Measurements from ENCODE around the gene TFRC.
"Not testable (repeated sequence)": the region's sequence is repeated elsewhere in the genome, so short reads cannot be mapped to it uniquely, and the experiment has no call there.

Gene TFRC

GRCh38 chr3:196009456-196009855 lies 72.4 kb downstream of the TFRC start:
- no peak for DNase-seq (ENCODE audit: low read depth)
- TF ChIP-seq CTCF (IDR thresholded peaks at IDR 0.05; ENCODE audit: insufficient read depth, low read depth, low read length, missing control alignments) = no peak
- H3K4me3 ChIP-seq (ENCODE audit: low read length) = no peak overlapping the region

- H3K4me3 ChIP-seq (ENCODE audit: low read length) = no peak overlapping the region
- TF ChIP-seq CTCF (IDR thresholded peaks at IDR 0.05; ENCODE audit: insufficient read depth, low read depth, low read length, missing control alignments) = no peak
- DNase-seq (ENCODE audit: low read depth) = no peak
These were observed 73.0 kb downstream of the TFRC start for GRCh38 chr3:196008929-196009328.

GRCh38 chr3:196008387-196008786 lies 73.5 kb downstream of the TFRC start:
- no peak for TF ChIP-seq CTCF (IDR thresholded peaks at IDR 0.05; ENCODE audit: insufficient read depth, low read depth, low read length, missing control alignments)
- no peak overlapping the region for H3K4me3 ChIP-seq (ENCODE audit: low read length)
- DNase-seq (ENCODE audit: low read depth) = no peak

- H3K4me3 ChIP-seq (ENCODE audit: low read length) = no peak overlapping the region
- no peak for TF ChIP-seq CTCF (IDR thresholded peaks at IDR 0.05; ENCODE audit: insufficient read depth, low read depth, low read length, missing control alignments)
These were observed 74.0 kb downstream of the TFRC start for GRCh38 chr3:196007744-196008335.

GRCh38 chr3:196005338-196005737 lies 76.6 kb downstream of the TFRC start:
- not testable (repeated sequence) for H3K4me3 ChIP-seq (ENCODE audit: low read length); DNase-seq (ENCODE audit: low read depth)

More at GRCh38 chr3:196007744-196008335, 74.0 kb downstream of the TFRC start:
- no peak for DNase-seq (ENCODE audit: low read depth)

- not testable (repeated sequence) for DNase-seq (ENCODE audit: low read depth); H3K4me3 ChIP-seq (ENCODE audit: low read length)
These were observed 77.4 kb downstream of the TFRC start for GRCh38 chr3:196004359-196005052.

- no peak for DNase-seq (ENCODE audit: low read depth)
- no peak for TF ChIP-seq CTCF (IDR thresholded peaks at IDR 0.05; ENCODE audit: insufficient read depth, low read depth, low read length, missing control alignments)
These were observed 78.3 kb downstream of the TFRC start for GRCh38 chr3:196003611-196004010.

GRCh38 chr3:196002721-196003120 lies 79.2 kb downstream of the TFRC start:
- not testable (repeated sequence) for DNase-seq (ENCODE audit: low read depth); H3K4me3 ChIP-seq (ENCODE audit: low read length)

More at GRCh38 chr3:196003611-196004010, 78.3 kb downstream of the TFRC start:
- no peak overlapping the region for H3K4me3 ChIP-seq (ENCODE audit: low read length)

- H3K4me3 ChIP-seq (ENCODE audit: low read length); DNase-seq (ENCODE audit: low read depth): not testable (repeated sequence)
These were observed 80.7 kb downstream of the TFRC start for GRCh38 chr3:196001240-196001639.

- DNase-seq (ENCODE audit: low read depth); H3K4me3 ChIP-seq (ENCODE audit: low read length): not testable (repeated sequence)
These were observed 81.4 kb downstream of the TFRC start for GRCh38 chr3:196000360-196000950.

Data from epithelial cell of esophagus (primary cell).